HL-60/S4 treated with phorbol 12-myristate 13-acetate at 8.2 ng/mL for 4 days and 3 days (cell line): ENCODE results near the gene ATG13.
"Not testable (repeated sequence)": the region's sequence is repeated elsewhere in the genome, so short reads cannot be mapped to it uniquely, and the experiment has no call there.

ENCODE experiments used
- in situ Hi-C: fragments of 300-500 bp; cut with MboI; formaldehyde crosslinking; loops from 2 replicates; pipeline ENCODE4 v1.15.0; 2022; ENCODE audit warnings: low sequenced_read_pairs

The ATG13 gene

DNA sequence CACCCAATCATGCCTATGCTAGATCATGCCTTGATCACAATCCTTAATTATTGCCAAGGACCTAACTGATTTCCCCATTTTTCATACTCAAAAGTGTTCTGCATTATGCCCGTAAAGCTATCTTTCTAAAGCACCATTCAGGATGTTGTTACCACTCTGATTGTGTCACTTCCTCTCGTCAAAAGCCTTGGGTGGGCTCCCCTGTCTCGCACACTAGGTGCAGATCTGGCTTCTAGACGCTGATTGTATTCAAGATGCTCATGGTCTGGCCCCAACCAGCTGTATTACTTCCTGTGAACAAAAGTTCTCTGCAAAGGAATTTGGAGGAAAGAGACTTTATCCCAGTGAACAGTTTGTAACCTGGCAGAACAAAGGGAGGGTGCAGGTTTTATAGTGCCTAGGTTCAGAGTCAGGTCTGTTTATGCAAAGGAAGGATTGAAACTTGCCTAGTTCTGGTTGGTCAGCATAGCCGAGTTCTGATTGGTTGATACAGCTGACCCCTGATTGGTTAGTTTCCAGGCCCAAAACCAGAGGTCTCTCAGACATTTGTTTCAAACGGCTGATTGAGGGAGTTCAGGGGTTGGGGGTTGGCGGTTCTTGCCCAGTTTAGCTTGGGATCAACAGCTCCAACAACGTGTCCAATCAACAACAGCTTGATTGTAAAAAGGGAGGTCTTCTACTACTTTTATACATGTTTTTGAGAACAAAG, 25.4 kb downstream of the ATG13 start:
- in situ Hi-C loops = no loop called here

- in situ Hi-C loops = no loop called here
Measured at GRCh38 chr11:46643531-46643930, 26.2 kb downstream of the ATG13 start.

GRCh38 chr11:46643986-46644385, 26.6 kb downstream of the ATG13 start:
- in situ Hi-C loops = no loop called here

DNA sequence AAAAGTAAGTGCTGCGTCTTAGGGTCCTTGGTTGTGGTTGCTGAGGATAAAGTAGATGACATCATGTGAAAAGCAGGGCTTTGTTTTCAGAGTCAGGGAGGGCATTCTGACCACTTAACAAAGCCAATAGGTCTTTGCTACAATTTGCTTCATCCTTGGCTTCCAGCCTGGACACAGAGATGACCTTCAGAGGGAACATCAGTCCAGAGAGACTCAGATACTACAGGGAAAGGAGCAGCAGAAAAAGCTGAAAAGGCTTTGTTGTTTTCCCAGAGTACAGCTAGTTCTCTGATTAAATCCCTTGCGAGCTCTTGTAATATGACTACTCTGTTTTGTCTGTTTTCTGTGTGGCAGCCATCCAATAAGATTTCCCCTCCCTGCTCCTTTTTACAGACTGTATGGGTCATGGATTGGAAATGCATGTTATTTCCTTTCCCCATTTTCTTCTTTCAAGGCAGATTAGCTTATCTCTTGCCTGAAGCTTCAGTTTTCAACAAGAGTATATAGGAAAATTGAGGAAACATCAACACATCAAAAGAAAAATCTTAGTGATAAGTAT, 31.9 kb downstream of the ATG13 start:
- in situ Hi-C loops = no loop called here

DNA sequence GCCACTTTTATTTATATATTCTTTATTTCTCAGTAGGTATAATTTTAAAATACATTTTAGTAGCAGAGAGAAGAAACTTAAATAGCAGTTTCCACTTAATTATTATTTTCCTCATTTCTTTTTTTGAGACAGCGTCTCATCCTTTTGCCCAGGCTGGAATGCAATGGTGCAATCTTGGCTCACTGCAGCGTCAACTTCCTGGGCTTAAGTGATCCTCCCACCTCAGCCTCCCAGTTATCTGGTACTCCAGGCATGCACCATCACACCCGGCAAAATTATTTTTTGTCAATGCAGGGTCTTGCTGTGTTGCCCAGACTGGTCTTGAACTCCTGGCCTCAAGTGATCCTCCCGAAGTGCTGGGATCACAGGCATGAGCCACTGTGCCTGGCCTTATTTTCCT, 38.3 kb downstream of the ATG13 start:
- in situ Hi-C loops = no loop called here

GRCh38 chr11:46657186-46657585, 39.8 kb downstream of the ATG13 start:
- in situ Hi-C loops = no loop called here

- in situ Hi-C loops = no loop called here
Measured at GRCh38 chr11:46658259-46658658, 40.9 kb downstream of the ATG13 start.

DNA sequence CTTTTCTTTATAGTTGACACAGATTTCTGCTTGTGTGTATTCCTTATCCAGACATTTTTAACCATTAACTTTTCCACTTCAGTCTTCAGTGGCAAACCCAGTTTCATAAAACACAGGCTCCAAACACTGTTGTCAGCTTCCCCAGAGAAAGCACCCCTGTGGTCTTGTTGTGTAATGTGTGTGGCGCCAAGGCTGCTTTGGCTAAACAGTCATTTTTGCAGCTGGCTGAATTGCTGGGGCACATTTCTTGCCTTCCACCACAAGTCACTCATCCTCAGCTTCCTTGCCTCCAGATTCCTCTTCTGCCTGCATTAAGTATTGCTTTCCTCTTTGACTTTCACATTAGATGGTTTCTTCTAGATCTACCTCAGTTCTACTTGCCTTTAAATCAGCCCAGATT, 42.6 kb downstream of the ATG13 start:
- in situ Hi-C loops = no loop called here

DNA sequence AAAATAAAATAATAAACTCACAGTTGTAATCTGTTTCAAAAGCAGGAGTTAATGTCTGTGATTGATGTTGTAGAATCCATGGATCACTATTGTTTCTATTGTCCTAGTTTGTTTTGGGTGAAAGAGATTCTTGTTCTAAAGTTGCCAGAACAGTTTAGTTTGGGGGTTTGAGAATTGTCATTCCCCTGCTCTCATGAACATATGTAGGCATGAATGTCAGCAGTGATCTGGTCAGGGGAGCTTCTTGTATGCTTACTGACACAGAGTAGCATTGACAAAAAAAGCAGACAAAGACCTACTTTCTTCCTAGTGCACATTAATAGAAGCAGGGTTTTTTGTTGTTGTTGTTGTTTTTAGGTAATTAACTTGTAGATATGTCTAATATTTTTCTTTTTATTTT, 44.5 kb downstream of the ATG13 start:
- in situ Hi-C loops = no loop called here

- in situ Hi-C loops = no loop called here
Measured at GRCh38 chr11:46662366-46662765, 45.0 kb downstream of the ATG13 start.

DNA sequence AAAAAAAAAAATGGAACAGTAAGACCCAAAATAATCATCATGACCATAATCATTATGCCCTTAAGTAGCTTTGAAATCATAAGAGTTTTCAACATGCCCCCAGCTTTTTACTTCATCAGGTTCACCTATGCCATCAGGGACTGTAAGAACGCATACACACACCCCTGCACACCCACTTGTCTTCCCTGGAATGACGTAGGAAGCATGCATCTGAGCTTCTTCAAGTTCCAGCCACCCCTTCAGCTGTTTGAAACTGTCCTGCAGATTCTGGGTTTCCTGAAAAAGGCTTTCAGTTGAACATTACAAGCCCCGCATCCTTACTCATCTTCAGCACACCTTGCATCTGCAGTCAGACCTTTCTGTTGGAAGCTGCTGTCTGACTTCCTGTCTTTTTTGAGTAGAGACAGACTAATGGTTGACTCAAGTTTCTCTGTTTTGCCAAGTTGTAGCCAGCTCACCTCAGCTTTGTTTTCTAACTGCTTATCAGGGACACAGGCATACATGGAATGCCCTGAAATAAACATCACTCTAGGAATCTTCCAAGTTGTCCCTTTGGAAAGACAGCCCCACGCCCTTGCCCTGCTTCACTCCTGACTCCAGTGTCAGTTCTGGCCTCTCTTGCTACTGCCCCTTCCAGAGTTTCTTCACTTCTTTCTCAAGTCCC, 46.1 kb downstream of the ATG13 start:
- in situ Hi-C loops = no loop called here

DNA sequence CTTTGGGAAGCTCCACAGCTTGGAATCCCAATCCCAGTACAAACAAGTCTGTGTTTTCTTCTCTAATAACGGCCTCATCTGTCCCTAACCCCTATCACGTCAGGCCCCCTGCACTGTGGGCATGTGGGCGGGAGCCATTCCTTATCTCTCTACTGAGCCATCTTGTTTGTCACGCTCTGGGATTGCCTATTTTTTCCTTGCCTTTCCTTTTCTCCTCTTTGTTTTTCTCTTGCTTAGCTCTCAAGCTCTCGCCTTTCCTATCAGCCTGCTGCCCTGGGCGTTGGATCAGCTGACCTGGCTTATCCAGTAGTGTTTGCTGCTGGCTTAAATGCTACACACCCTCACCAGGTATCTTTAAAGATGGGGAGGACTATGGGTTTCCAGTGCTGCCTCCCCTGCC, 47.3 kb downstream of the ATG13 start:
- in situ Hi-C loops = no loop called here

GRCh38 chr11:46665356-46665755, 48.0 kb downstream of the ATG13 start:
- in situ Hi-C loops = no loop called here

DNA sequence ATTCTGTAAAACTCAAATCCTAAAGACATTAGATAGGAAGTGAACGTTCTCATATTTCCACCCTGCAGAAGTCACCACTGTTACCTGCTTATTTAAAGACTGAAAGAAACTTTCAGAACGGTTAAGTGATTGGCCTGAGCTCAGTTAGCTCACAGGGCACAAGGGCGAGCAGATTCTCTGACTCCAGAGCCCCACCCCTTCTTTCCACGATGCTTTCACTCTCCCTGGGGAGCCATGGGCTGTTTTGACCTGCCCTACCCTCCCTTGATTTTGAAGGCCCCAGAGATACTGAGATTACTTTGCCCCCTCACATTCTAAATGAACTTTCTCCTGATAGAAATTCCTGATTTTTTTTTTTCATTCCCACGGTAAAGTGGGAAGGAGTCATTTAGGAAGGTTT, 49.2 kb downstream of the ATG13 start:
- in situ Hi-C loops = no loop called here

GRCh38 chr11:46667043-46667481, 49.7 kb downstream of the ATG13 start:
- in situ Hi-C loops = no loop called here

DNA sequence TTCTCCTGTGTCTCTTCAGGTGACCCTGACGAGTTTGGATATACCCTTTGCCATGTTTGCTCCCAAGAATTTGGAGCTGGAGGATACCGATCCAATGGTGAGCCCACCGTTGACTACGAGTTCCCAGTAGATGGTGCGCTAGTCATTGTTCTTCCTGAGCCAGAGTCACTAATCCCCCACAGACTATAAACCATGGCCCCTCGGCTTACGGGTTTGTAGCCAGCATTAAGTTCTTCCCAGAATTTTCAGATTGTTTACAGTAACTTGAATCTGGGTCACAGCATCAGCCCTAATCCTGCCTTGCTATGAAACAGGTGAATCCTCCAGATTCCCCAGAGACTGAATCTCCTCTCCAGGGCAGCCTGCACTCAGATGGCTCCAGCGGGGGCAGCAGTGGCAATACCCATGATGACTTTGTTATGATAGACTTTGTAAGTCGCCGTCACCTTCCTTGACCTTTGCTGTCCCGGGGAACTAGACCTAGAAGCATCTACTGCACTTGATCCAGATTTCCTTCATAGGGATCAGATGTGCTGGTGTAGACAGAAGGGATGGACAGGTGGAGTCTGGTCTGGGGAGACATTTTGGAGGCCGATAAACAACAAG, 51.2 kb downstream of the ATG13 start:
- in situ Hi-C loops = no loop called here

DNA sequence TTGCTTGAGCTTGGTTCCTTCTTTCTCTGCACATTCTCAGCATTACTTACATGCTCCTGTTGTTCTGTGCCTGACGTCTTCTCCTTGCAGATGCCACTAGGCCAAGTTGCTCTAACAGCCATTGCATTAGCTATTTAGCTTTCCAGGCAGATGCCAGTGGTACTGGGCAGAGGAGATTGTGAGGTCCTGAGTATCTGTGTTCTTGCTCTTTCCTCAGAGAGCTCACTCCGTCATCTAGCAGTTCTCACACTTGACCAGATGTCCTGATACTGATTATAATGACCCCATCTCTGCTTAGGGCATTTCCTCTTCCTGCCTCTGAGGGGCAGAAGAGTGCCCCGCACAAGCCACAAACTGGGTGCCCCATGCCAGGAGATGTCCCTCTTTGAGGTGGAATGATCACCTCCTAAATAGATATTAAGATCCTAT, 52.4 kb downstream of the ATG13 start:
- in situ Hi-C loops = no loop called here

DNA sequence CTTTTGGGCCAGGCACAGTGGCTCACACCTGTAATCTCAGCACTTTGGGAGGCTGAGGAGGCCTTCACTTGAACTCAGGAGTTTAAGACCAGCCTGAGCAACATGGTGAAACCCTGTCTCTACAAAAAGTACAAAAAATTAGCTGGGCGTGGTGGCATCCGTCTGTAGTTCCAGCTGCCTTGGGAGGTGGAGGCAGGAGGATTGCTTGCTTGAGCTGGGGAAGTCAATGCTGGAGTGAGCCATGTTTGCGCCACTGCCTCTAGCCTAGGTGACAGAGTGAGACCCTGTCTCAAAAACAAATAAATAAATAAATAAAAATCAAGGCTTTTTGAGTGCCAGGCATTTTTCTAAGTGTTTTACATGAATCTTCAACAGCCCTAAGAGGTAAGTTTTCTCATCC, 53.2 kb downstream of the ATG13 start:
- in situ Hi-C loops = not testable (repeated sequence)

- in situ Hi-C loops = no loop called here
Measured at GRCh38 chr11:46671958-46672315, 54.6 kb downstream of the ATG13 start.

- in situ Hi-C loops = no loop called here
Measured at GRCh38 chr11:46672381-46672839, 55.1 kb downstream of the ATG13 start.

DNA sequence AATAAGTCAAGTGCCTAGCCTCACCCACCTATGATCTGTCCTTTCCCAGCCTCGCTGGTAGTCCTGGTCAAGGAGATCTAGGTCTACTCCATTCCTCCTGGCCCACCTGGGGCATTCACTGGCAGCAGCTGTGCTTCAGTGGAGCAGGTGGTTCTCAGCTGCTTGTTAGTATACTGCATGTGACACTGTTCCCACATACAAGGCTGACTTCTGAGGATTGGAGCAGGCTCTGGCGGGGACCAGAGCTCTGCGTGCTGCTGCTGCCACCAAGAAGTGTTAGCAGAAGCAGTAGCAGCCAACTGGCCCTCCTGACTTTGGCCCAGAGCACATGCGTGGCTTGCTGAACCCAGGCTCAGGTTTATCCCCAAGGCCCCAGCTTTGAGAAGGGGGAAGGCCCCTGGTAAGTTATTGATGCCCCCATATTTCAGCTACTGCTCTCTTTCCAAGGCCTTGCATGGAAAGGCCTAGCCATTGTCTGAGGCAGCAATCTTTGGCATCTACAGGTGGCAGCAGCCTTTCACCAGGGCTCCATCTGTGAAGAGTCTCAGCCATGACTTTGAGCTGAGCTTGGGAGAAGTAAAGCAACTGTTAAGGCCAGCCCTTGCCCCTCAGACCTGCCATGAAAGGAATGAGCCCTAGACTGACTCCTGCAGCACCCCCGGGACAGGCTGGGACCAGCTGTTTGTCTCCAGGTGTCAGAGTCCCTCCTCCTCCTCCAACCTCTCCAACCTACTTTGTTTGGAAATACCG, 56.5 kb downstream of the ATG13 start:
- in situ Hi-C loops = no loop called here
